ENCODE measurements around the gene HEXIM2. TPM values are rescaled to one million over a fixed set of nuclear protein-coding genes. Genes with fewer than 3 reads are reported as not detected.

Gene HEXIM2
- polyA plus RNA-seq, 1 of the 3 experiments (the other 2 are of a cell fraction) = 9.3 TPM

- no peak for TF ChIP-seq USF1 (IDR thresholded peaks at IDR 0.05; ENCODE audit: borderline replicate concordance, low read depth)
- peak; percentile 89 for TF ChIP-seq CTCF (IDR thresholded peaks at IDR 0.05)
- TF ChIP-seq, protein P1, sequence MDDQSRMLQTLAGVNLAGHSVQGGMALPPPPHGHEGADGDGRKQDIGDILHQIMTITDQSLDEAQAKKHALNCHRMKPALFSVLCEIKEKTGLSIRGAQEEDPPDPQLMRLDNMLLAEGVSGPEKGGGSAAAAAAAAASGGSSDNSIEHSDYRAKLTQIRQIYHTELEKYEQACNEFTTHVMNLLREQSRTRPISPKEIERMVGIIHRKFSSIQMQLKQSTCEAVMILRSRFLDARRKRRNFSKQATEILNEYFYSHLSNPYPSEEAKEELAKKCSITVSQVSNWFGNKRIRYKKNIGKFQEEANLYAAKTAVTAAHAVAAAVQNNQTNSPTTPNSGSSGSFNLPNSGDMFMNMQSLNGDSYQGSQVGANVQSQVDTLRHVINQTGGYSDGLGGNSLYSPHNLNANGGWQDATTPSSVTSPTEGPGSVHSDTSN (IDR thresholded peaks at IDR 0.05) = peak; percentile 11; the same call in 1 of the 2 replicates
- TF ChIP-seq RCOR1 (IDR thresholded peaks at IDR 0.05; ENCODE audit: low read length) = 0 out of 2 replicates have a peak, but pooled peaks have one; percentile 21
- 0 out of 2 replicates have a peak, but pooled peaks have one; percentile 30 for TF ChIP-seq SIN3A (IDR thresholded peaks at IDR 0.05; ENCODE audit: borderline replicate concordance, low read depth, low read length)
- TF ChIP-seq, protein P2, sequence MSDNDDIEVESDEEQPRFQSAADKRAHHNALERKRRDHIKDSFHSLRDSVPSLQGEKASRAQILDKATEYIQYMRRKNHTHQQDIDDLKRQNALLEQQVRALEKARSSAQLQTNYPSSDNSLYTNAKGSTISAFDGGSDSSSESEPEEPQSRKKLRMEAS (IDR thresholded peaks at IDR 0.05; ENCODE audit: low read depth) = peak; percentile 54; the same call in 1 of the 2 replicates
- no peak for TF ChIP-seq RFX5 (IDR thresholded peaks at IDR 0.05; ENCODE audit: low read length)
- peak; percentile 4; the same call in 1 of the 2 replicates for TF ChIP-seq FOSL2 (IDR thresholded peaks at IDR 0.05; ENCODE audit: borderline replicate concordance, low read depth)
Observed at GRCh38 chr17:45149037-45149668, 12.5 kb upstream of the HEXIM2 start (continued).

DNA sequence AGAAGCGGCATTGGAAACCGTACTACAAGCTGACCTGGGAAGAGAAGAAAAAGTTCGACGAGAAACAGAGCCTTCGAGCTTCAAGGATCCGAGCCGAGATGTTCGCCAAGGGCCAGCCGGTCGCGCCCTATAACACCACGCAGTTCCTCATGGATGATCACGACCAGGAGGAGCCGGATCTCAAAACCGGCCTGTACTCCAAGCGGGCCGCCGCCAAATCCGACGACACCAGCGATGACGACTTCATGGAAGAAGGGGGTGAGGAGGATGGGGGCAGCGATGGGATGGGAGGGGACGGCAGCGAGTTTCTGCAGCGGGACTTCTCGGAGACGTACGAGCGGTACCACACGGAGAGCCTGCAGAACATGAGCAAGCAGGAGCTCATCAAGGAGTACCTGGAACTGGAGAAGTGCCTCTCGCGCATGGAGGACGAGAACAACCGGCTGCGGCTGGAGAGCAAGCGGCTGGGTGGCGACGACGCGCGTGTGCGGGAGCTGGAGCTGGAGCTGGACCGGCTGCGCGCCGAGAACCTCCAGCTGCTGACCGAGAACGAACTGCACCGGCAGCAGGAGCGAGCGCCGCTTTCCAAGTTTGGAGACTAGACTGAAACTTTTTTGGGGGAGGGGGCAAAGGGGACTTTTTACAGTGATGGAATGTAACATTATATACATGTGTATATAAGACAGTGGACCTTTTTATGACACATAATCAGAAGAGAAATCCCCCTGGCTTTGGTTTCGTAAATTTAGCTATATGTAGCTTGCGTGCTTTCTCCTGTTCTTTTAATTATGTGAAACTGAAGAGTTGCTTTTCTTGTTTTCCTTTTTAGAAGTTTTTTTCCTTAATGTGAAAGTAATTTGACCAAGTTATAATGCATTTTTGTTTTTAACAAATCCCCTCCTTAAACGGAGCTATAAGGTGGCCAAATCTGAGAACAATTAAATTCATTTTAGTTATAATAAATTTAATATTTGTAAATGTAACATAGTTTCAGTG is 11.7 kb upstream of the HEXIM2 start:
- Histone ChIP-seq H3K4me3 (ENCODE audit: low read depth in 2 of 2, low read length in 1 of 2) (peak overlapping the region; percentile 85 to 99), H3K9me3 (no peaks in the 10 kb centered on the region), H3F3A (replicated peaks; ENCODE audit: insufficient read depth) (peaks cover 56% of the 10 kb centered on the region), H3K27ac (ENCODE audit: low read depth in 2 of 2, low read length in 1 of 2) (peak overlapping the region; percentile 81 to 94), H3K9ac (peak overlapping the region; percentile 82), H3K4me1 (ENCODE audit: control insufficient read depth in 1 of 2, insufficient read depth in 2 of 2, low read depth in 1 of 2, low read length in 1 of 2) (peaks cover 17 to 25% of the 10 kb centered on the region in 2 experiments; a peak in 3 of 4 replicates), H3K4me2 (peak overlapping the region; percentile 98), H3K36me3 (replicated peaks in 1 of 2; ENCODE audit: control insufficient read depth in 1 of 2, insufficient read depth in 2 of 2, low read length in 1 of 2) (peaks cover 0 to 15% of the 10 kb centered on the region in 2 experiments), H4K20me1 (ENCODE audit: insufficient read depth) (peaks cover 28% of the 10 kb centered on the region), H3K9me2 (no peaks in the 10 kb centered on the region), H3K79me2 (ENCODE audit: insufficient read depth) (peaks cover 71% of the 10 kb centered on the region), H3K27me3 (ENCODE audit: insufficient read depth) (no peaks in the 10 kb centered on the region), H2AFZ (ENCODE audit: low read depth) (no peak overlapping the region)
- DNase-seq = peak; percentile 44
- POLR2A ChIA-PET = interaction anchor here (0.5 to 6.1 kb wide), 11 partner anchors 10 to 388 kb away, joined by 3 to 210 read pairs (median 5); partner anchors contain the start of genes ACBD4, HEXIM2 and PLCD3
- WGBS (ENCODE audit: low lambda C conversion rate) = 2% methylated on average over 32 of the region's 56 CpGs
- CTCF ChIA-PET = interaction anchor here (0.7 to 10.6 kb wide), 39 partner anchors 9 to 370 kb away, joined by 3 to 209 read pairs (median 4); partner anchors contain the start of genes ACBD4, HEXIM2, MAP3K14 and PLCD3
- 0 out of 2 replicates have a peak, but pooled peaks have one; percentile 46 for TF ChIP-seq SIN3A (IDR thresholded peaks at IDR 0.05; ENCODE audit: borderline replicate concordance, low read depth, low read length)
- no peak for TF ChIP-seq GABPA (IDR thresholded peaks at IDR 0.05; ENCODE audit: low read depth)
- no peak for TF ChIP-seq USF2 (IDR thresholded peaks at IDR 0.05; ENCODE audit: borderline replicate concordance, low read depth, low read length)
- 0 out of 2 replicates have a peak, but pooled peaks have one; percentile 21 for TF ChIP-seq MEF2A (IDR thresholded peaks at IDR 0.05; ENCODE audit: borderline replicate concordance, low read depth)
- TF ChIP-seq, protein P3, sequence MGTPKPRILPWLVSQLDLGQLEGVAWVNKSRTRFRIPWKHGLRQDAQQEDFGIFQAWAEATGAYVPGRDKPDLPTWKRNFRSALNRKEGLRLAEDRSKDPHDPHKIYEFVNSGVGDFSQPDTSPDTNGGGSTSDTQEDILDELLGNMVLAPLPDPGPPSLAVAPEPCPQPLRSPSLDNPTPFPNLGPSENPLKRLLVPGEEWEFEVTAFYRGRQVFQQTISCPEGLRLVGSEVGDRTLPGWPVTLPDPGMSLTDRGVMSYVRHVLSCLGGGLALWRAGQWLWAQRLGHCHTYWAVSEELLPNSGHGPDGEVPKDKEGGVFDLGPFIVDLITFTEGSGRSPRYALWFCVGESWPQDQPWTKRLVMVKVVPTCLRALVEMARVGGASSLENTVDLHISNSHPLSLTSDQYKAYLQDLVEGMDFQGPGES (IDR thresholded peaks at IDR 0.05; ENCODE audit: low read depth, low read length) = no peak
- TF ChIP-seq TAF1 (IDR thresholded peaks at IDR 0.05; ENCODE audit: borderline replicate concordance, low read depth, low read length) = 0 out of 2 replicates have a peak, but pooled peaks have one; percentile 9
- no peak for TF ChIP-seq EP300 (IDR thresholded peaks at IDR 0.05; ENCODE audit: borderline replicate concordance in 1 of 2, low read depth in 1 of 2, low read length in 1 of 2)
- TF ChIP-seq, protein P4, sequence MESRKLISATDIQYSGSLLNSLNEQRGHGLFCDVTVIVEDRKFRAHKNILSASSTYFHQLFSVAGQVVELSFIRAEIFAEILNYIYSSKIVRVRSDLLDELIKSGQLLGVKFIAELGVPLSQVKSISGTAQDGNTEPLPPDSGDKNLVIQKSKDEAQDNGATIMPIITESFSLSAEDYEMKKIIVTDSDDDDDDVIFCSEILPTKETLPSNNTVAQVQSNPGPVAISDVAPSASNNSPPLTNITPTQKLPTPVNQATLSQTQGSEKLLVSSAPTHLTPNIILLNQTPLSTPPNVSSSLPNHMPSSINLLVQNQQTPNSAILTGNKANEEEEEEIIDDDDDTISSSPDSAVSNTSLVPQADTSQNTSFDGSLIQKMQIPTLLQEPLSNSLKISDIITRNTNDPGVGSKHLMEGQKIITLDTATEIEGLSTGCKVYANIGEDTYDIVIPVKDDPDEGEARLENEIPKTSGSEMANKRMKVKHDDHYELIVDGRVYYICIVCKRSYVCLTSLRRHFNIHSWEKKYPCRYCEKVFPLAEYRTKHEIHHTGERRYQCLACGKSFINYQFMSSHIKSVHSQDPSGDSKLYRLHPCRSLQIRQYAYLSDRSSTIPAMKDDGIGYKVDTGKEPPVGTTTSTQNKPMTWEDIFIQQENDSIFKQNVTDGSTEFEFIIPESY (IDR thresholded peaks at IDR 0.05; ENCODE audit: borderline replicate concordance, low read depth) = peak; percentile 19; the same call in 1 of the 2 replicates
- peak; percentile 34; the same call in 1 of the 2 replicates for TF ChIP-seq NRF1 (IDR thresholded peaks at IDR 0.05; ENCODE audit: low read depth, low read length)
- no peak; the same call in 1 of the 2 replicates for TF ChIP-seq JUND (IDR thresholded peaks at IDR 0.05)
